ENCODE measurements around the gene AFAP1L2. TPM values are rescaled to one million over a fixed set of nuclear protein-coding genes. Genes with fewer than 3 reads are reported as not detected.

Gene AFAP1L2
- total RNA-seq, 2 donors from 2014 or later, result 5.8 to 6.3 TPM

DNA sequence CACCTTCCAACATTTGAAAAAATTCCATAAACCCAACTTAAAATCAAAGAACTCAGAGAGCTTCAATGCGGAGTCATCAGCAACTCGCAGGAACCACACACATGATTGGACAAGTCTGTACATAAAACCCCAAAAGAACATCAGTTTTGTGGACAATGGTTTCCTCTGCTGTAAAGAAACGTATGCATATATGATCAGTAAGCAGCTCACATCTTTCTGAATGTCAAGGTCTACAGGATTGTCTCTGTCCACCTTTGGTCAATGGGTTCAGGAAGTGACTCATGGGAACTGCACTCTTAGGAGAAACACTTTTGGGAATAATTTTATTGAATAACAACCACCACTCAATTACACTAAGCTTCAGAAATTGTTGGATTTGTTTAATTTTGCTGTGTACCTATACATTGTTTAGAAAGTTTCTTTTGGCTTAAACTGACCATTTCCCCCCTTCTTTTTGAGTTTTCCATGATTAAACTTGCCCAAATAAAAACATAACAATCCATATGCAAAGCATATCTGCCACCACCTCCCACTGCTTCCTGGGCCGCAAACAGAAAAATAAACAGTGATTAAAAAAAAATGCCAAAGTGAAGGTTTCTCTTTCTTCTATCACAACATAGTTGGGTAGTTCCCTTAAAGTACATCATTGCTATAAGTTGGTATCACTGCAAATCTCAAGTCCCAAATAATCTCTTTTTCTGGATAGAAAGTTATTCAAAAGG lies 27.3 kb upstream of the AFAP1L2 start:
- TF ChIP-seq, protein P1, sequence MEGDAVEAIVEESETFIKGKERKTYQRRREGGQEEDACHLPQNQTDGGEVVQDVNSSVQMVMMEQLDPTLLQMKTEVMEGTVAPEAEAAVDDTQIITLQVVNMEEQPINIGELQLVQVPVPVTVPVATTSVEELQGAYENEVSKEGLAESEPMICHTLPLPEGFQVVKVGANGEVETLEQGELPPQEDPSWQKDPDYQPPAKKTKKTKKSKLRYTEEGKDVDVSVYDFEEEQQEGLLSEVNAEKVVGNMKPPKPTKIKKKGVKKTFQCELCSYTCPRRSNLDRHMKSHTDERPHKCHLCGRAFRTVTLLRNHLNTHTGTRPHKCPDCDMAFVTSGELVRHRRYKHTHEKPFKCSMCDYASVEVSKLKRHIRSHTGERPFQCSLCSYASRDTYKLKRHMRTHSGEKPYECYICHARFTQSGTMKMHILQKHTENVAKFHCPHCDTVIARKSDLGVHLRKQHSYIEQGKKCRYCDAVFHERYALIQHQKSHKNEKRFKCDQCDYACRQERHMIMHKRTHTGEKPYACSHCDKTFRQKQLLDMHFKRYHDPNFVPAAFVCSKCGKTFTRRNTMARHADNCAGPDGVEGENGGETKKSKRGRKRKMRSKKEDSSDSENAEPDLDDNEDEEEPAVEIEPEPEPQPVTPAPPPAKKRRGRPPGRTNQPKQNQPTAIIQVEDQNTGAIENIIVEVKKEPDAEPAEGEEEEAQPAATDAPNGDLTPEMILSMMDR (IDR thresholded peaks at IDR 0.05), result no peak
- DNase-seq (ENCODE audit: low spot score), result no peak
- Histone ChIP-seq H3K27ac (no peak overlapping the region), H3K36me3 (peaks cover 65% of the 10 kb centered on the region), H3K4me3 (no peak overlapping the region), H3K4me1 (peaks cover 0 to 25% of the 10 kb centered on the region in 2 donors), H3K27me3 (no peaks in the 10 kb centered on the region), H3K9me3 (no peaks in the 10 kb centered on the region)

DNA sequence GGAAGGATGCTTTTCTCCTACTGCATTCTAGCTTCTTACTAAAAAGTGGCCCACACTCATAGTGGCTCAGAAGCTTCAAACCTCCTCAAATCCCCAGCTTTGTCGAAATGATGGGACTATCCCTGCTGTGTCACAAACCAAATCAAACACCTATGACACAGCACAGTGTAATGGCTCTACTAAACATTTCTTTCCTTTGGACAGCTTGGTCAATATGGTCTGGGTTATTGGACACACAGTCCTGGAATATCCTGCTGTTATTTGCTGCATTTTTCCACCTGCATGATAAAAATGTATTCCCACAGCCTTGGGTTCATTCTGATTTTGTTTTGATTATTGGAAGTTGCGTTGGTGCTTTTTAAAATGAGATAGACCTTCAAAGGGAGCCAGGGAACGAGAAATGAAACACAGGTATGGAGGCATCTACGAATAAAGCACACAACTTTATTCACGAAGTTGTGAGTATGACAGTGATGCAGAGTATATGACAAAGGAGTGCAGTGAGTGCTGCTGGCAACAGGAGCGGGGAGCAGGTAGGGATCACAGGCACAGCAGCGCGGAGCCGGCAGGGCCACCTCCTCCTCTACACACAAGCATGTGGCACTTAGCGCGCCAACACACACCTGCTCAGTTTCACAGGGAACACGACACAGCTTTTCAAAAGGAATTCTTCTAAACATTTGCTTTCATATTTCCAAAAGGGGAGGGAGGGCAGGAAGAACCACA lies 26.5 kb upstream of the AFAP1L2 start:
- no peak overlapping the region for H3K27ac ChIP-seq
- peaks cover 58% of the 10 kb centered on the region for H3K36me3 ChIP-seq
- TF ChIP-seq, protein P1 (IDR thresholded peaks at IDR 0.05), result no peak

GRCh38 chr10:114429581-114430335 lies 25.5 kb upstream of the AFAP1L2 start:
- no peaks in the 10 kb centered on the region for H3K27me3 ChIP-seq
- H3K9me3 ChIP-seq, result no peaks in the 10 kb centered on the region
- TF ChIP-seq, protein P1 (IDR thresholded peaks at IDR 0.05), result no peak
- DNase-seq (ENCODE audit: low spot score), result no peak
- H3K27ac ChIP-seq, result no peak overlapping the region
- peaks cover 0 to 33% of the 10 kb centered on the region in 2 donors for H3K4me1 ChIP-seq
- peaks cover 47% of the 10 kb centered on the region for H3K36me3 ChIP-seq
- H3K4me3 ChIP-seq, result no peak overlapping the region

More for the DNA sequence above, 26.5 kb upstream of the AFAP1L2 start:
- no peak for DNase-seq (ENCODE audit: low spot score)
- H3K4me3 ChIP-seq, result no peak overlapping the region
- no peaks in the 10 kb centered on the region for H3K9me3 ChIP-seq
- H3K4me1 ChIP-seq, result peaks cover 0 to 32% of the 10 kb centered on the region in 2 donors
- no peaks in the 10 kb centered on the region for H3K27me3 ChIP-seq

GRCh38 chr10:114427124-114427852 lies 23.0 kb upstream of the AFAP1L2 start:
- Histone ChIP-seq H3K9me3 (no peaks in the 10 kb centered on the region), H3K27me3 (no peaks in the 10 kb centered on the region), H3K4me1 (peaks cover 0 to 33% of the 10 kb centered on the region in 2 donors), H3K36me3 (peaks cover 22% of the 10 kb centered on the region), H3K27ac (peak overlapping the region; percentile 54 to 62), H3K4me3 (no peak overlapping the region)
- TF ChIP-seq, protein P1 (IDR thresholded peaks at IDR 0.05), result peak in 1 of 2 donors; percentile 28
- DNase-seq (ENCODE audit: low spot score), result no peak

DNA sequence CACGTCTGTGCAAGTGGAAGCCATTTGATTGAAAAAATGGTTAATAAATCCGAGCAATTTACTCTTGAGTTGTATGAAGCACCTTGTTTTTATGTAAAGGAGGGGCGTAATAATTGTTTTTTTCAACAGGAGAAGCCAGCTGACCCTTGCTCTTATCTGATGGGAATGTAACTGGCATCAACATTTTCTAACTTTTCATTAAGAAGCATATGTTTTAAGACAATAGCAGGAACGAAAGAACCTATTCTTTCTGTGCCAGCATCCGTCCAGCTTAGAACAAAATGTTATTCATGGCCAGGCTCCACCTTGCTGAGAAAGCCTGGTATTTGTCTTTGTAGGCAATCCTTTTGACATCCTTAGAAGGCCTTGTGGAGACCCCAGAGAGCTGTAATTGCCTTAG lies 22.2 kb upstream of the AFAP1L2 start:
- Histone ChIP-seq H3K9me3 (no peaks in the 10 kb centered on the region), H3K36me3 (peaks cover 17% of the 10 kb centered on the region), H3K27me3 (no peaks in the 10 kb centered on the region), H3K4me3 (no peak overlapping the region), H3K27ac (peak overlapping the region; percentile 54 to 62), H3K4me1 (peaks cover 0 to 33% of the 10 kb centered on the region in 2 donors)
- DNase-seq (ENCODE audit: low spot score), result no peak
- TF ChIP-seq, protein P1 (IDR thresholded peaks at IDR 0.05), result no peak

Measured in right atrium auricular region (tissue), 2 donors.